T-helper 2 cell treated with Interferon-gamma antibody and Interleukin-4, amounts not matched to agents 100 ng/mL and 5 ng/mL, for 36 hours (primary cell): ENCODE measurements around the gene ISM1. TPM values are rescaled to one million over a fixed set of nuclear protein-coding genes. Genes with fewer than 3 reads are reported as not detected.
"Not testable (repeated sequence)": the region's sequence is repeated elsewhere in the genome, so short reads cannot be mapped to it uniquely, and the experiment has no call there.

Experiments used
- intact Hi-C: fragments of 100-400 bp; cut with micrococcal nuclease; formaldehyde crosslinking; loops from one replicate; pipeline ENCODE4 v1.15.1; 2023
- total RNA-seq: library from RNA; stranded (reverse); gene quantifications from 2 replicates; pipeline ENCODE4 v1.2.3, GENCODE V29; 2022

The ISM1 gene
- total RNA-seq, 1 donor from 2014 or later = 3.0 TPM

DNA sequence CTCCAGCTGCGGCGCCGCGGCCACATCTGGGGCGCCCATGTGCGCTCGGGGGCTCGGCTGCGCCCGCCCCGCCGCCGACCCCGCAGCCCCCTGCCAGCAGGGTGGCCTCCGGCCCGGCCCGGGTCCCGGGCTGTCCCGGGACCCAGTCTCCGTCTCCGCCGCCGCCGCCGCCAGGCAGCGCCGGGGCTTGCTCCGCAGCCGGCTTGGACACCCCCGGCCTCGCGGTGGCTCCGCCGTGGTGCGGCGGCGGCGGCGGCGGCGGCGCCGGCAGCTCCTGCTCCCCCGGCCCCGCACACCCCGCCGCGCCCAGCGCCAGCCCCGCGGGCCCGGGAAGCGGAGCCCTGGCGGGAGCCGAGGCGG is 219 bp downstream of the ISM1 start:
- intact Hi-C loops = loop anchor here (1.0 to 10.0 kb wide), 5 partner anchors 8 to 564 kb away; partner anchors contain the start of genes ESF1, NDUFAF5 and TASP1

- intact Hi-C loops = loop anchor here (1.0 to 10.0 kb wide), 5 partner anchors 8 to 563 kb away; partner anchors contain the start of genes ESF1, NDUFAF5 and TASP1
These were observed 722 bp downstream of the ISM1 start for GRCh38 chr20:13221673-13222318.

GRCh38 chr20:13222319-13222716 is 1.2 kb downstream of the ISM1 start:
- intact Hi-C loops = loop anchor here (5.0 to 10.0 kb wide), 2 partner anchors 415 to 562 kb away; partner anchors contain the start of genes ESF1, NDUFAF5 and TASP1

DNA sequence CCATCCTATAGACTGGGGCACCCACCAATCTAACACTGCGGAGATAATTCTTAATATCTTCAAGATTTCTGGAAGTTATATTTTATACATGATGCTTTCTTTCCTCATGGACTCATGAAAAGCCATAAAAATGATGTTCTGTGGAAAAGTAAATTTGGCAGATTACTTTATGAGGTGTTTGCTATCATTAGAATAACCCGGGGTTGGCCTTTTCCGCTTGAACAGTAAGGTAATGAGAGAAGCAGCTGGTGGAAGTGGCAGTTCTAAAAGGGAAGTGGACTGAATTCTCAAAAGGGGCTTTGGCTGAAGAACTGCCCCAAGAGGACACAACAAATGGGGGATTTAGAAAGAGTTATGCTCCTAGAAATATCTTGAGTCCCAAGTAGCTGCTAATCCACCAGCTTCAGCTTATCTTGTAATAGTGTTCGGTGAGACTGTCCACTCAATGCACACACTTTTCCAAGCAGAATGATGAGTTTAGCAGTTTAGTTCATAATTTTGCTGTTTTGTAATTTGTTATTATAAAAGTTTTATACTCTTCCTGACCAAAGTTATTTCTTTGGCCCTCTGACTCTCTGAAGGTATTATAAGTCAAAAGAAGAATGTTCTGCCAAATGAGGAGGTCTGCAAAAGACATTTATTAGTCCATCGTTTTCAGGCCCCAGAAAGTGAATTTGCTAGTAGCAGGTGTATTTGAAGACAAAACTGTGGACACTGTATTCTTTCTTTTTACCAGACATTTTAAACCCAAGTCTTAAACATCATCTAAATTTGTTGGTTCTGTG is 2.9 kb downstream of the ISM1 start:
- intact Hi-C loops = loop anchor here (5.0 to 10.0 kb wide), 2 partner anchors 413 to 561 kb away; partner anchors contain the start of genes ESF1, NDUFAF5 and TASP1

DNA sequence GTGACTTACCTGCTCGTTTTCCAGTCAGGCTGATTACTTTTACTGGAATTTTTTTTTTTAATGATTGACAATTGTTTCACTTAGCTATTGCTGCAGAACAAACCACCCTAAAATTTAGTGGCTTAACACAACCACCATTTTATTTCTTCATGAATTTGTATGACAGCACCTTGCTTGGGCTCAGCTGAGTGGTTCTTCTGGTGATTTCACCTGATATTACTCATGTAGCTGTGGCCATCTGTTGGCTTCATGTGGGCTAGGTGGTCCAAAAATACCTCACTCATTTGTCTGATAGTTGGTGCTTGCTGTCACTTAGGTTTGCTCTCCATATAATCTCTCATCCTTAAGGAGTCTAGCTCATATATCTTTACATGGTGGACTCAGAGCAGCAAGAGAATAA is 5.3 kb downstream of the ISM1 start:
- intact Hi-C loops = loop anchor here (10.0 kb wide), 1 partner anchor 558 kb away; the partner anchor contains the start of genes ESF1 and NDUFAF5

DNA sequence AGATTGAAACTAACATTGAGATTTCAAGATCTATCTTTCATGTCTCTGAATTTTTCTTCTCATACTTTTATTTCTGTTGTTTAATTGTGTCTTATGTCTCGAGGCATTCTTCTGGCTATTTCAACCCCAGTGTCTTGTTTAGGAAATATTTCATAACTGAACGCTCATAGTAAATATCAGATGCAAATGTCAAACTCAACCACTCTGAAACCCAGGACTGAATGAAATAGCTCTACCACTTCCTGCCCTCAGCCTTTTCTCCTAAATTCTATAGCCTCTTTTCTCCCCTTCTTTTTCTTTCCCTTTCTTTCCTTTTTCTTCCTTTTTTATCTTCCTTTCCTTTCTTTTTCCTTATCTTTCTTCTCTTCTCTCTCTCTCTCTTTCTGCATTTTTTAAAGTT is 7.7 kb downstream of the ISM1 start:
- intact Hi-C loops = loop anchor here (1.0 to 10.0 kb wide), 2 partner anchors 7 to 556 kb away; partner anchors contain the start of genes ESF1, ISM1 and NDUFAF5

DNA sequence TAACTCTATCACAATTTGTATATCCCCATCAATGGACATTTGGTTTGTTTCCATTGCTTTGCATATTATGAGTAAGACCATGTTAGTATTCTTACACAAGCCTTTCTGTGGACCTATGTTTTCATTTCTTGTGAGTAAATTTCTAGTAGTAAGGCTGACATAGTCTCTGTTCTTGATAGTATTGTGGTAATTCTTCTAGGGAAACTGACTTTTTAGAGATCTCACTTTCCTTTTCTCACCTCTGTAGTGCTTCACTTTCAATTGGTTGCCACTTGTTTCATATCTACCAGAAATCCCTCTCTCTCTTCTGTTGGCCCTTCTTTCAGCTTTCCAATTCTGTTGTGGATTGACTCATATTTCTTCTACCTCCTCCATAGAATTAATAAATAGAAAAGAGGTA is 8.5 kb downstream of the ISM1 start:
- intact Hi-C loops = loop anchor here (1.0 to 10.0 kb wide), 2 partner anchors 8 to 555 kb away; partner anchors contain the start of genes ESF1, ISM1 and NDUFAF5

DNA sequence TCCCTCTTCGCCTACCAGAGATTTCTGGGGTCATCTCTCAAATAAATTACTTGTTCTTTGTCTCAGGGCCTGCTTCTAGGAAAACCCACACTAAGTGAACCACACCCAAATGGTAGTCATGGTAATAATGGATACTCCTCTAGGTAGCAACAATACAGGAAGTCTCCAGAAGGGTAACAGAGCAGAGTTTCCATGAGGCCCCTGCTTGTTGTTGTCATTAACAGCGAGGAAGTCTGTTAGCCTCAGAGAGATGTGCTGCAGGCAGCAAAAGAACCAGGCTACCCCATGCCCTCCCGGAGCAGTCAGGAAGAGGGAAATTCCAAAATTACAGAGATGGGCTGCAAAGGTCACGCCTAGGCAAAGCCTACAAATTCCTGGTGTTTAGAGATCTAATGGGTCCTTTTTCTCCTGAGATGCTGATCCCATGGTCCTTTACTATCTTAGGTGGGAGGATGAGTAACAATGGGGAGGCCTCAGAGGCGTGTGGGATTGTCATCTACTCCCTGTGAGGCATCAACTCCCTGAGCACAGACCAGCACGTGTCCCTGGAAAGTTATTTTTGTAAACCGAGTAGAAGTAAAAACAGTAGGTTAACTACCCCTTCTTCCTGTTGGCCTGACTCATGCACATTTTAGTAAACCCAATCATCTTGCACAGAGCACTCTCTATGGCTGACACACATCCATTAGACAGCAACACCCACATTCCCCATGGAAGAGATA is 10.1 kb downstream of the ISM1 start:
- intact Hi-C loops = loop anchor here (1.0 to 2.0 kb wide), 2 partner anchors 16 to 32 kb away; no protein-coding TSS in a partner anchor

DNA sequence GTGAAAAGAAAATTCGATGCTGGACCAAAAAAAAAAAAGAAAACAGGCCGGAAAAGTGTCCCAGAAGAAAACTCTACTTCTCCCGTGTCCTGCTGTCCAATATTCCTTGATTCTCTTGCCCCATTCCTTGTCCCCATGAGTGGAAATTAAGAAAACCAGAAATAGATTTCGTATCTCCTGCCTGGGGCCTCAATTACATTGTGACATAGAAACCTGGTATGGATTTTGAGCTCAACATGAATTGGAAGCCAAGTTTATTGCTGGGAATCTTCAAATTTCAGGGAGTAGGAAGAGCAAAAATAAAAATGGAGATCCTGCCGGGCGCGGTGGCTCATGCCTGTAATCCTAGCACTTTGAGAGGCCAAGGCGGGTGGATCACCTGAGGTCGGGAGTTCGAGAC is 11.9 kb downstream of the ISM1 start:
- intact Hi-C loops = no loop called here

GRCh38 chr20:13234961-13235360 is 13.9 kb downstream of the ISM1 start:
- intact Hi-C loops = no loop called here

- intact Hi-C loops = not testable (repeated sequence)
These were observed 15.3 kb downstream of the ISM1 start for GRCh38 chr20:13236360-13236759.

GRCh38 chr20:13236990-13237720 is 16.1 kb downstream of the ISM1 start:
- intact Hi-C loops = no loop called here

DNA sequence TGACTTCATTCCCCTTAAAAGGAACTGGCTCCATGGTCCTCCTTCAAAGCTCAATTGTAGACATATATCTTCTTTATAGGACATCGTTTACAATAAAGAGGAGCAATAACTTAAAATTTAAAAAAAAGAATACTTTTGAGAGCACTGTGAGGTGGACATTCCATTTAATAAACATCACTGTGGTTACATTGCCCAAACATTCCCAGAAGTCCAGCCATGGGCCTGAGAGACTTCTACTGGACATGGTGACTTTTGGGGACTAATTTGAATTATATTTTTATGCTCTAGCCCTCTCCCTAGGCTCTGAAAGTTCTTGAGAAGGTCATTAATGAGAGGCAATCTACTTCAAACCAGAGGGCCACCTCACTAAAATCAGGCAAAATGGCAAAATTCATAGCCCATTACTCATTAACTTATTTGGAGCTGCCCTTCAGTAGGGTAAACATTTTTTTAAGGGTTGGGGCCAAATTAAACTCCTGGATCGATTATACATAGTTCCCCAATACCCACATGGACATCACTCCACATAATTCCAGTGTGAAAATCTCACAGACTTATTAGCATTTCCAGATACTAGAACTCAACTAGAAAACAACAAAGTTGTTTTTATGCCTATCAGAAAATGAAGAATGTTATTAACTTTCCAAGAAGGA is 17.1 kb downstream of the ISM1 start:
- intact Hi-C loops = no loop called here

GRCh38 chr20:13243826-13244376 is 22.8 kb downstream of the ISM1 start:
- intact Hi-C loops = loop anchor here (10.0 kb wide), 1 partner anchor 61 kb away; no protein-coding TSS in a partner anchor

GRCh38 chr20:13245250-13245723 is 24.2 kb downstream of the ISM1 start:
- intact Hi-C loops = loop anchor here (10.0 kb wide), 1 partner anchor 60 kb away; no protein-coding TSS in a partner anchor

DNA sequence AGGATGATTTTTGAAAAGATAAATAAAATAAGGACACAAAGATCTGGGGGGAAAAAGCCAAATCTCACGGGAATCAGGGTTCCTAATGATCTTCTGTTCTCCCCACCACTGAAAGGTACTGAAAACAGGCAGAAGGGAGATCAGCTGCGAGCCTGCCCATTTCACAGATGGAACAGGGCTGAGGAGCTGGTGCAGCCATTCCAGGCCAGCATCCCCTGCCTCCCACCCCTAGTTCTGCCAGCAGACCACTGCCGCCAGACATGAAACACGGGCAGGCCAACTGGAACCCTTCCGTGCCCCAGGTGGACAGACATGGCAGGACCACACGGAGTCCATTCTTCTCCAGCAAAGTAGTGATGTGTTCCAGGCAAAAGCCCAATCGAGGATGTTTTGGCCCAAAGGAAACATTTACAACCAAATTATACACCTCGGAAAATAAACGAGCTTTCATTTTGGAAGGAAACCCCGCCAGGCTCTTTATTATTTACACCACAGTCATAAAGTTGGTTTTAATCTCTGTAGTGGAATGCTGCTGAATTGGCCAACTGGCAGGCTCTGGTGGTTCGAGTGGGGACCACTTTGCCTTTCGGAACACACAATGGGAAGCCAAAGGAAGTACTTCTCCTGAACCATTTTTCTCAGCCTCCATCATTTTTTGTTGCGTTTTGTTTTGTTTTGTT is 28.2 kb downstream of the ISM1 start:
- intact Hi-C loops = loop anchor here (10.0 kb wide), 1 partner anchor 56 kb away; no protein-coding TSS in a partner anchor

DNA sequence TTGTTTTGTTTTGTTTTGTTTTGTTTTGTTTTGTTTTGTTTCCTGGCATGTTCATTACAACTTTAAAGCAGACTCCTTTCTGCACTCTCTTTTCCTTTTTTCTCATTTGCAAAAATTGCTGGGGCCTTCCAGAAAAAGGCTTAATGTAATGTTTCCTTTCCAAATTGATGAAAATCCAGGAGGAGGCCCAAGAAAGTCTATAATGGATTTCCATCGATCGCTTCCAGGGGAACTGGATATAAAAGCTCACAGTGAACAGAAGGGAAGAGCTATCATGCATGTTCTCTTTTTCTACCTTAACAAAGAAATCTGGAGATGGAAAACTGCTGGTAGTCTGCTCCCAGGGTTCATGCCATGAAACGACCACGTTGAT is 28.7 kb downstream of the ISM1 start:
- intact Hi-C loops = loop anchor here (10.0 kb wide), 1 partner anchor 55 kb away; no protein-coding TSS in a partner anchor

DNA sequence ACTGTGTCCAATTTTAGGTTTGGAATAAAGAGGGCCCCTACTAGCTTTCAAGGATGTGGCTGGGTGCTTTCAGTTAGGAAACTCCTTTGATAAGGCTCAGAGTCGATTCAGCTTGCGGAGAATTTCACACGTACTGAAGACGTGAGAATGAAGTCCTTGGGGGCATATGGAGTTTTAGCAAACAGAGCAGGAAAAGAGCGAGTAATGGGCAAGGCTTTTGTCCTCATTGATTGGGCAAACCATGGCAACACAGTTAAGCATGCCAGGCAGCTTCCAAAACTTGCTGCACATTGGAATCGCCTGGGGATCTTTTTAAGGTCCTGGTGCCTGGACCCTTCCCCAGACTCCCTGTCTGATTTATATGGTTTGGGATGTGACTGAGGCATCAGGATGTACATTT is 29.2 kb downstream of the ISM1 start:
- intact Hi-C loops = no loop called here
